WTC11 (cell line): ENCODE results near the gene ATP13A5. TPM values are rescaled to one million over a fixed set of nuclear protein-coding genes. Genes with fewer than 3 reads are reported as not detected.

Experiments used
- ATAC-seq: fragments of 200-7000 bp; cut with Tn5 transposase; 2 replicates; pipeline ENCODE4 v1.10.0; 2021; ENCODE audit warnings: mild to moderate bottlenecking, moderate library complexity
- CTCF ChIA-PET: fragments of 300-600 bp; sonication (Branson Sonifier 250); formaldehyde crosslinking; loops from one replicate; lab custom pipeline; 2021; ENCODE audit warnings: antibody characterized with exemption; lab: Charles Lee
- POLR2A ChIA-PET: fragments of 350-600 bp; sonication (Branson Sonifier 250); formaldehyde crosslinking; loops from one replicate; lab custom pipeline; 2021; ENCODE audit warnings: antibody characterized with exemption; lab: Charles Lee
- DNase-seq: peaks from one replicate; pipeline ENCODE4 v3.0.0; 2021; ENCODE audit warnings: low spot score
- H3K27ac Mint-ChIP-seq: 2 replicates; pipeline ENCODE4 v1.8.0; 2021; ENCODE audit warnings: mixed read lengths
- H3K27me3 Mint-ChIP-seq: 2 replicates; pipeline ENCODE4 v1.8.0; 2021; ENCODE audit warnings: low read depth, mild to moderate bottlenecking, moderate library complexity, mixed read lengths
- H3K36me3 Mint-ChIP-seq: 2 replicates; pipeline ENCODE4 v1.8.0; 2021; ENCODE audit warnings: mixed read lengths
- H3K4me1 Mint-ChIP-seq: 2 replicates; pipeline ENCODE4 v1.8.0; 2022; ENCODE audit warnings: mixed read lengths
- H3K4me3 Mint-ChIP-seq: 2 replicates; pipeline ENCODE4 v1.8.0; 2021; ENCODE audit warnings: mild to moderate bottlenecking, moderate library complexity, mixed read lengths
- H3K9me3 Mint-ChIP-seq: 2 replicates; pipeline ENCODE4 v1.8.0; 2021; ENCODE audit warnings: mixed read lengths
- ATF1 ChIP-seq: sonication (generic); formaldehyde crosslinking; IDR thresholded peaks from 2 replicates; pipeline ENCODE4 v1.8.1; 2023; ENCODE audit warnings: mild to moderate bottlenecking, moderate library complexity, missing genetic modification reagents
- ATF6 ChIP-seq: sonication (generic); formaldehyde crosslinking; IDR thresholded peaks from 2 replicates; pipeline ENCODE4 v1.8.1; 2023; ENCODE audit warnings: mild to moderate bottlenecking, missing genetic modification reagents
- ETV6 ChIP-seq: sonication (generic); formaldehyde crosslinking; IDR thresholded peaks from 2 replicates; pipeline ENCODE4 v1.8.1; 2022; ENCODE audit warnings: mild to moderate bottlenecking, missing genetic modification reagents
- MXD4 ChIP-seq: fragments of 250-450 bp; sonication (Bioruptor Pico); IDR thresholded peaks from 2 replicates; pipeline ENCODE4 v1.8.0; 2021; ENCODE audit warnings: mild to moderate bottlenecking, moderate library complexity, borderline replicate concordance
- NFATC4 ChIP-seq: fragments of 250-450 bp; sonication (Bioruptor Pico); IDR thresholded peaks from 2 replicates; pipeline ENCODE4 v1.9.0; 2021; ENCODE audit warnings: mild to moderate bottlenecking
- NR2C2 ChIP-seq: sonication (generic); formaldehyde crosslinking; IDR thresholded peaks from 2 replicates; pipeline ENCODE4 v1.8.0; 2022; ENCODE audit warnings: mild to moderate bottlenecking, missing genetic modification reagents
- RELA ChIP-seq: sonication (generic); formaldehyde crosslinking; IDR thresholded peaks from 2 replicates; pipeline ENCODE4 v1.8.1; 2022; ENCODE audit warnings: missing genetic modification reagents, mild to moderate bottlenecking, borderline replicate concordance
- TEAD1 ChIP-seq: sonication (generic); formaldehyde crosslinking; IDR thresholded peaks from 2 replicates; pipeline ENCODE4 v1.8.0; 2022; ENCODE audit warnings: mild to moderate bottlenecking, missing genetic modification reagents
- TEAD4 ChIP-seq: sonication (generic); formaldehyde crosslinking; IDR thresholded peaks from 2 replicates; pipeline ENCODE4 v1.8.0; 2022; ENCODE audit warnings: mild to moderate bottlenecking, missing genetic modification reagents
- ZNF671 ChIP-seq: fragments of 250-450 bp; sonication (Bioruptor Pico); IDR thresholded peaks from 2 replicates; pipeline ENCODE4 v1.8.0; 2021; ENCODE audit warnings: mild to moderate bottlenecking
- total RNA-seq: library from RNA; stranded (reverse); gene quantifications from 3 replicates; pipeline ENCODE4 v1.2.3, GENCODE V29; 2021
- TF ChIP-seq, protein P1 (sequence below): fragments of 250-450 bp; sonication (Bioruptor Pico); IDR thresholded peaks from 2 replicates; pipeline ENCODE4 v1.8.0; 2021; ENCODE audit warnings: mild to moderate bottlenecking
- TF ChIP-seq, protein P2 (sequence below): fragments of 250-450 bp; sonication (Bioruptor Pico); IDR thresholded peaks from 2 replicates; pipeline ENCODE4 v1.9.0; 2021; ENCODE audit warnings: moderate library complexity, mild to moderate bottlenecking, inconsistent platforms, borderline replicate concordance
- TF ChIP-seq, protein P3 (sequence below): sonication (generic); formaldehyde crosslinking; IDR thresholded peaks from 2 replicates; pipeline ENCODE4 v1.8.0; 2023; ENCODE audit warnings: missing genetic modification reagents, mild to moderate bottlenecking, borderline replicate concordance
- TF ChIP-seq, protein P4 (sequence below): sonication (generic); formaldehyde crosslinking; IDR thresholded peaks from 2 replicates; pipeline ENCODE4 v1.8.0; 2022; ENCODE audit warnings: mild to moderate bottlenecking, missing genetic modification reagents
- TF ChIP-seq, protein P5 (sequence below): sonication (generic); formaldehyde crosslinking; IDR thresholded peaks from 2 replicates; pipeline ENCODE4 v1.8.1; 2023; ENCODE audit warnings: mild to moderate bottlenecking, missing genetic modification reagents, moderate library complexity

ATP13A5 gene
- total RNA-seq, 1 experiment from 2014 or later = not detected

DNA sequence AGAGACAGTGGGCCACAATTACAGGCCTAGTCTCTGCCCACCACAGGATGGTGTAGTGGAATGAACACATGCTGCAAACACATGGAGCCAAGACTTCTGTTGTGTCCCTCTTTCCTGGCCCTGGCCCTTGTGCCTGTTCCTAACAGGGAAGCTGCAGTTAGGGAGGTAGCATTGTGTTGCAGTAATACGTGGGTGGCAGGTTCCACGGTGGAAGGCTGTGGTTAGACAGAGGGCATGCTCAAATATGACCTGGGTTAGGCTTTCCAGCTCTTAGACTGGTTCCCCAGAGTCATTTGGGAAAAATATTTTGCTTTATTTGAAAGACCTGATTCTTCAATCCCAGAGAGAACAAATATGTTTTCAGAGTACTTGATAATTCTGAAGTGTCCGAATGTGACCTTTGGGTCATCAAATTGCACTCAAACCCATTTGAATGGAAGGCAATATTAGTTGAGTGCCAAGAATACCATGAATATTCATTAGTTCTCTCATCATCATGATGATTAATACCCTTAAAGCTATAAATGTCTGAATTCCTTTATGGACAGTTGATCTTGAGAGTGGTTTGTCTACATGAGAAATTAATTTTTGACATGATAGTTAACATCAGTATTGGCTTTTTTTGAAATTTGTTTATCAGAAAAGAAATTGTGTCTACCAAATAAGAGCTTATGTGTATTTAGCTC lies 109.1 kb downstream of the ATP13A5 start:
- ATAC-seq (no peak), DNase-seq (no peak)
- Mint-ChIP-seq H3K27ac (no peak overlapping the region), H3K9me3 (no peaks in the 10 kb centered on the region), H3K27me3 (no peaks in the 10 kb centered on the region), H3K4me1 (peaks cover 5% of the 10 kb centered on the region; the same call in 1 of the 2 replicates), H3K4me3 (no peak overlapping the region), H3K36me3 (no peaks in the 10 kb centered on the region)
- POLR2A ChIA-PET = no interaction called here
- TF ChIP-seq, protein P1, sequence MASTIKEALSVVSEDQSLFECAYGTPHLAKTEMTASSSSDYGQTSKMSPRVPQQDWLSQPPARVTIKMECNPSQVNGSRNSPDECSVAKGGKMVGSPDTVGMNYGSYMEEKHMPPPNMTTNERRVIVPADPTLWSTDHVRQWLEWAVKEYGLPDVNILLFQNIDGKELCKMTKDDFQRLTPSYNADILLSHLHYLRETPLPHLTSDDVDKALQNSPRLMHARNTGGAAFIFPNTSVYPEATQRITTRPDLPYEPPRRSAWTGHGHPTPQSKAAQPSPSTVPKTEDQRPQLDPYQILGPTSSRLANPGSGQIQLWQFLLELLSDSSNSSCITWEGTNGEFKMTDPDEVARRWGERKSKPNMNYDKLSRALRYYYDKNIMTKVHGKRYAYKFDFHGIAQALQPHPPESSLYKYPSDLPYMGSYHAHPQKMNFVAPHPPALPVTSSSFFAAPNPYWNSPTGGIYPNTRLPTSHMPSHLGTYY (CRISPR knock-in tag) = no peak
- TF ChIP-seq ZNF671 = no peak
- no peak for TF ChIP-seq ATF6
- CTCF ChIA-PET = no interaction called here

DNA sequence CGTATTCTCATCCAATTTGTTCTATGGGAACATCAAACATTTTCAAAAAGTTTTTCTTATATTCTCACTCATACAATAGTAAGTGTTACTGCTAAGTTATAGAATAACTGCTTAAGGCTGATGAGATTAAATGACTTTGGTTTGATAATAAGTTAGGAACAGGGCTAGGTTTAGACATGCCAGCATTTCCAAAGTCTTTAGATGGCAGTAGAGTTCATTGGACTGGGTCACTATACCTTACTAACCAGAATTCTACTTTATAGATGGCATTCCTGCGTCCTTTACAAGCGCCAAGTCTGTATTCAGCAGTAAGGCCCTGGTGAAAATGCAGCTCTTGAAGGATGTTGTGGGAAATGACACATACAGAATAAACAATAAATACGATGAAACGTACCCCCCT lies 115.8 kb downstream of the ATP13A5 start:
- ChIA-PET CTCF (no interaction called here), POLR2A (no interaction called here)
- DNase-seq (no peak), ATAC-seq (peak; percentile 55)
- Mint-ChIP-seq H3K9me3 (no peaks in the 10 kb centered on the region), H3K4me1 (no peaks in the 10 kb centered on the region), H3K27ac (no peak overlapping the region), H3K36me3 (no peaks in the 10 kb centered on the region), H3K4me3 (no peak overlapping the region), H3K27me3 (no peaks in the 10 kb centered on the region)
- TF ChIP-seq, protein P1 (CRISPR knock-in tag) = no peak
- no peak for TF ChIP-seq TEAD4 (CRISPR knock-in tag)
- no peak for TF ChIP-seq ATF1 (CRISPR knock-in tag)
- TF ChIP-seq, protein P2, sequence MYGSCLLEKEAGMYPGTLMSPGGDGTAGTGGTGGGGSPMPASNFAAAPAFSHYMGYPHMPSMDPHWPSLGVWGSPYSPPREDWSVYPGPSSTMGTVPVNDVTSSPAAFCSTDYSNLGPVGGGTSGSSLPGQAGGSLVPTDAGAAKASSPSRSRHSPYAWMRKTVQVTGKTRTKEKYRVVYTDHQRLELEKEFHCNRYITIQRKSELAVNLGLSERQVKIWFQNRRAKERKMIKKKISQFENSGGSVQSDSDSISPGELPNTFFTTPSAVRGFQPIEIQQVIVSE = no peak
- TF ChIP-seq, protein P3, sequence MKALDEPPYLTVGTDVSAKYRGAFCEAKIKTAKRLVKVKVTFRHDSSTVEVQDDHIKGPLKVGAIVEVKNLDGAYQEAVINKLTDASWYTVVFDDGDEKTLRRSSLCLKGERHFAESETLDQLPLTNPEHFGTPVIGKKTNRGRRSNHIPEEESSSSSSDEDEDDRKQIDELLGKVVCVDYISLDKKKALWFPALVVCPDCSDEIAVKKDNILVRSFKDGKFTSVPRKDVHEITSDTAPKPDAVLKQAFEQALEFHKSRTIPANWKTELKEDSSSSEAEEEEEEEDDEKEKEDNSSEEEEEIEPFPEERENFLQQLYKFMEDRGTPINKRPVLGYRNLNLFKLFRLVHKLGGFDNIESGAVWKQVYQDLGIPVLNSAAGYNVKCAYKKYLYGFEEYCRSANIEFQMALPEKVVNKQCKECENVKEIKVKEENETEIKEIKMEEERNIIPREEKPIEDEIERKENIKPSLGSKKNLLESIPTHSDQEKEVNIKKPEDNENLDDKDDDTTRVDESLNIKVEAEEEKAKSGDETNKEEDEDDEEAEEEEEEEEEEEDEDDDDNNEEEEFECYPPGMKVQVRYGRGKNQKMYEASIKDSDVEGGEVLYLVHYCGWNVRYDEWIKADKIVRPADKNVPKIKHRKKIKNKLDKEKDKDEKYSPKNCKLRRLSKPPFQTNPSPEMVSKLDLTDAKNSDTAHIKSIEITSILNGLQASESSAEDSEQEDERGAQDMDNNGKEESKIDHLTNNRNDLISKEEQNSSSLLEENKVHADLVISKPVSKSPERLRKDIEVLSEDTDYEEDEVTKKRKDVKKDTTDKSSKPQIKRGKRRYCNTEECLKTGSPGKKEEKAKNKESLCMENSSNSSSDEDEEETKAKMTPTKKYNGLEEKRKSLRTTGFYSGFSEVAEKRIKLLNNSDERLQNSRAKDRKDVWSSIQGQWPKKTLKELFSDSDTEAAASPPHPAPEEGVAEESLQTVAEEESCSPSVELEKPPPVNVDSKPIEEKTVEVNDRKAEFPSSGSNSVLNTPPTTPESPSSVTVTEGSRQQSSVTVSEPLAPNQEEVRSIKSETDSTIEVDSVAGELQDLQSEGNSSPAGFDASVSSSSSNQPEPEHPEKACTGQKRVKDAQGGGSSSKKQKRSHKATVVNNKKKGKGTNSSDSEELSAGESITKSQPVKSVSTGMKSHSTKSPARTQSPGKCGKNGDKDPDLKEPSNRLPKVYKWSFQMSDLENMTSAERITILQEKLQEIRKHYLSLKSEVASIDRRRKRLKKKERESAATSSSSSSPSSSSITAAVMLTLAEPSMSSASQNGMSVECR (CRISPR knock-in tag) = no peak
- no peak for TF ChIP-seq MXD4 (CRISPR knock-in tag)
- no peak for TF ChIP-seq RELA (CRISPR knock-in tag)
- TF ChIP-seq TEAD1 (CRISPR knock-in tag) = no peak
- TF ChIP-seq NR2C2 = no peak
- no peak for TF ChIP-seq NFATC4 (CRISPR knock-in tag)
- TF ChIP-seq, protein P4, sequence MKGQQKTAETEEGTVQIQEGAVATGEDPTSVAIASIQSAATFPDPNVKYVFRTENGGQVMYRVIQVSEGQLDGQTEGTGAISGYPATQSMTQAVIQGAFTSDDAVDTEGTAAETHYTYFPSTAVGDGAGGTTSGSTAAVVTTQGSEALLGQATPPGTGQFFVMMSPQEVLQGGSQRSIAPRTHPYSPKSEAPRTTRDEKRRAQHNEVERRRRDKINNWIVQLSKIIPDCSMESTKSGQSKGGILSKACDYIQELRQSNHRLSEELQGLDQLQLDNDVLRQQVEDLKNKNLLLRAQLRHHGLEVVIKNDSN (CRISPR knock-in tag) = no peak
- TF ChIP-seq ETV6 (CRISPR knock-in tag) = no peak
- TF ChIP-seq, protein P5, sequence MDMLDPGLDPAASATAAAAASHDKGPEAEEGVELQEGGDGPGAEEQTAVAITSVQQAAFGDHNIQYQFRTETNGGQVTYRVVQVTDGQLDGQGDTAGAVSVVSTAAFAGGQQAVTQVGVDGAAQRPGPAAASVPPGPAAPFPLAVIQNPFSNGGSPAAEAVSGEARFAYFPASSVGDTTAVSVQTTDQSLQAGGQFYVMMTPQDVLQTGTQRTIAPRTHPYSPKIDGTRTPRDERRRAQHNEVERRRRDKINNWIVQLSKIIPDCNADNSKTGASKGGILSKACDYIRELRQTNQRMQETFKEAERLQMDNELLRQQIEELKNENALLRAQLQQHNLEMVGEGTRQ (CRISPR knock-in tag) = no peak
